HG02981 (cell line): ENCODE measurements around the gene TSPAN12.
A peak's percentile ranks its signal among the peaks of the same experiment; 100 is the strongest.
"Not testable (repeated sequence)": the region's sequence is repeated elsewhere in the genome, so short reads cannot be mapped to it uniquely, and the experiment has no call there.

Experiments
- ATAC-seq: cut with Tn5 transposase; IDR thresholded peaks from one replicate; pipeline ENCODE4 v1.9.1; 2021; ENCODE audit warnings: mild to moderate bottlenecking, moderate library complexity; ENCODE audit not compliant: unreplicated experiment

Gene TSPAN12

DNA sequence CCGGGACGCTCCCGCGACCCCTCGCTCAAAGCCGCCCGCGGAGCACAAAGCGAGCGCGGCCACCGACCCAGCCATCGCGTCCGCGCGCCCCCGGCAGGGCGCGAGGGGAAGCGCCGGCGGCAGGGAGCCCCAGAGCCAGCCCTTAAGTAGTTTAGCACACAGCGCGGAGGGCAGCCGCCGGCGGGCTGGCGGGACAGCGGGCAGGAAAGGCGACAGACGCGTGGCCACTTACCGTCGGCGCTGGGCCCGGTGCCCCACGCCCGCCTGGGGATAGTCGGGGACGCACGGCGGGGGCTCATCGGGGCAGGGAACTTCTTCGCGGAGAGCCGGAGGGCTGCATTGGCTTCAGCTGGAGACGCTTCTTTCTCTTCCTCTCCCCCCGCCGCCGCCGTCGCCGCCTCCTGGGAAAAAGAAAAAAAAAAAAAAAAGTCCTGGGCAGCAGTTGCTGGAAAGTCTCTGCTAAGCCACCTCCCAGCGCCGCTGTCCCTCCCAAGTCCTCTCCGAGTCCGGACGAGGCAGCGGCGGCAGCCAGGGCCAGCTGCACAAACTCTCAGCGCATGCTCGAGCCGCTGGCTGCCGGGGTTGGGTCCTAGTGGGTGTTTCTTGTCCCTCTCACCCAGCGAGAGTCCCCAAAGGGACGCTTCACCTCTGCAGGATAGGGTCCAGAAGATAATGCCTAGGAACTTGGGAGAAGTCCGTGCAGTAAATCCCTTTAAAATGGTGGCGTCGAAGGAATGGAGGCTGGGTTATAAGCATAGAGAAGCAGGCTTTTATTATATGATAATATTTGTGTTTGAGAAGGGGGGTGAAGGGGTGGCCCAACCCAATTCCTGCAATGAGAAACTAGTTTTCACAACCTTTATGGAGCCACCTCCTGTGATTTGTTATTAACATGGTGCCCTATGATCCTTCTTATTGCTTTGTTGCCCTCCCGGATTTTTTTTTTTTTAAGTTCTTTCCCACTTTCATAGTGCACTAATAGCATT, at the start of gene TSPAN12:
TSPAN12 (minus strand) TSS at position 557 of the 986 bp plus-strand sequence. CDS start 1,381 bp downstream, outside the sequence.
- peak; percentile 76 for ATAC-seq

- ATAC-seq: peak; percentile 72
Measured at GRCh38 chr7:120898715-120899499, 41.0 kb upstream of the TSPAN12 start.

GRCh38 chr7:120895253-120895652, 37.3 kb upstream of the TSPAN12 start:
- ATAC-seq: not testable (repeated sequence)

DNA sequence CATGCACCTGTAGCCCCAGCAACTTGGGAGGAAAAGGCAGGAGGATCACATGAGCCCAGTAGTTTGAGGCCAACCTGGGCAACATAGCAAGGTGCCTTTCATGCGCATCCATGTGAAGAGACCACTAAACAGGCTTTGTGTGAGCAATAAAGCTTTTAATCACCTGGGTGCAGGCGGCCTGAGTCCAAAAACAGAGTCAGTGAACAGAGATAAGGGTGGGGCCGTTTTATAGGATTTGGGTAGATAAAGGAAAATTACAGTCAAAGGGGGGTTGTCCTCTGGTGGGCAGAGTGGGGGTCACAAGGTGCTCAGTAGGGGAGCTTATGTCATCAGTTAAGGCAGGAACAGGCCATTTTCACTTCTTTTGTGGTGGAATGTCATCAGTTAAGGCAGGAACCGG, 27.7 kb upstream of the TSPAN12 start:
- not testable (repeated sequence) for ATAC-seq

- no peak for ATAC-seq
Measured at GRCh38 chr7:120877701-120878100, 19.8 kb upstream of the TSPAN12 start.

DNA sequence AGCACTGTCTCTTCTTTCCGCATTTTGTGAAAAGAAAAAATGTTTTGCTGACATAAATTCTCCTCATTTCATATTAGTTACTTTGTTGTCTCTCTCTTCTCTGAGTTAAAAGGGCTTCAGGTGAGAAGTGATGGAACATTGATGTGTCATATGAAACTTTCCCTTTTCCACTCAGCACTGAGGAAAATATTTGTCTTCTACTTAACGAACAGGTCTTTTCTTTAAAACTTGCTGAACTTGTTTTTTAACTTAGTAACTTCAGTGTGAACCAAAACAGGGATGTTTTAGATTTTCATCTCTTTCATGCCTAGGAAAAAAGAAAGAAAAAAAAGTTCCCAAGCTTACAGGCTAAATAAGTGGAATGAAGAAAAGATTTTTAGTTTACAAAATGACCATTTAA, 19.0 kb upstream of the TSPAN12 start:
- ATAC-seq: no peak

- ATAC-seq: no peak
Measured at GRCh38 chr7:120874722-120875121, 16.8 kb upstream of the TSPAN12 start.

- no peak for ATAC-seq
Measured at GRCh38 chr7:120874016-120874415, 16.1 kb upstream of the TSPAN12 start.

- no peak for ATAC-seq
Measured at GRCh38 chr7:120873401-120873800, 15.5 kb upstream of the TSPAN12 start.

- peak; percentile 49 for ATAC-seq
Measured at GRCh38 chr7:120869700-120870099, 11.8 kb upstream of the TSPAN12 start.

DNA sequence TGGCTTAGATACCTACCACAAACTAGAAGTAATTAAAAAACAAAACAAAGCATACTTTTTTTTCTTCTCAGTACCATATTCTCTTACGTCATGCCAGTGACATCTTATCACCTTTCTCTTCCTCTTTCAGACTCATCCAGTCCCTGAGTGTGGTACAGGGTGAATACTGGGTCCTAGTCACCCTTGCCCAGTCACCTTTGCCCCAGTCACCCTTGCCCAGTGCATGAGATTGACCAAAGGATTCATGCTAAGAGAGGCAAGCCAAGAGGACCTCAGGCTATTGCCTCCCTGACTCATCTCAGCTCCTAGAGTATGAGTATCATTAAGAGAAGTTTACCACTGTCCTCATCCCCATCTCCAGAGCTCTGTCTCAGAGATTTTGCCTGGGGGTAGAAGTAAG, 10.0 kb upstream of the TSPAN12 start:
- ATAC-seq: peak; percentile 54

DNA sequence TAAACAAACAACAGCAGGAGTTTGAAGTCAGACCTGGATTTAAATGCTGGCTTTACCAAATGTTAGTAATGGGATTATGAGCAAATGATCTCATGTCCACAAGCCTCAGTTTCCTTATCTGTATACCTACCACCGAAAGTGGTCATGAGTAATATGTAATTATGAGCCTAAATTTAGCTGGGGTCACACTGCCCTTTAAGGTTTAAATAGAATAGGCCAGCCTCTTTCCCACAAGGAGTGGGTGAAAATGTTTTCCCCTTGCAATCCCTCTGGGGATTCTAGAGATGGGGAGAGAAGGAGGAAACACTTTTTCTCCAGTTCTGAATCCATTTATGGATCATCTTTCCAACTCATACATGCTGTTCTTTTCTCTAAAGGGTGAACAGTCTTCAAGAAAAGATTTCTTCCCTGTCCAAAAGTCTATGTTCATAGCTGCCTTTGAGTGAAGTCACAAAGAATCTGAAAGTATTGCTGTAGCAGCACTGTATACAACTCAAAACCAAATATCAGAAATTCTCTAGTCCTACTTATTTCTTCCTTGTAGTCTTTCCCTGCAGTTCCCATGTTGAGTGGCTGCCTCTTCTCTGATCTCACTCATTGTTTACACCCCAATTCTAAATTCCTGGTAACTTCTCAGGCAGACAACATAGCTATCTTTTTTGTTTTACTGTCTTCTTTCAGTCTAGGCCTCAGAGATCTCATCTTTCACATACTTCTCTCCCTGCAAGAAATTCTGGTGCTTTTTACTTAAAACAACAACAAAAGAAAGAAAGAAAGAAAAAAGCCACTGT, 7.4 kb upstream of the TSPAN12 start:
- ATAC-seq: no peak

GRCh38 chr7:120864141-120864900, 6.4 kb upstream of the TSPAN12 start:
- ATAC-seq: no peak

GRCh38 chr7:120862987-120863590, 5.1 kb upstream of the TSPAN12 start:
- no peak for ATAC-seq

- no peak for ATAC-seq
Measured at GRCh38 chr7:120860156-120860555, 2.2 kb upstream of the TSPAN12 start.

DNA sequence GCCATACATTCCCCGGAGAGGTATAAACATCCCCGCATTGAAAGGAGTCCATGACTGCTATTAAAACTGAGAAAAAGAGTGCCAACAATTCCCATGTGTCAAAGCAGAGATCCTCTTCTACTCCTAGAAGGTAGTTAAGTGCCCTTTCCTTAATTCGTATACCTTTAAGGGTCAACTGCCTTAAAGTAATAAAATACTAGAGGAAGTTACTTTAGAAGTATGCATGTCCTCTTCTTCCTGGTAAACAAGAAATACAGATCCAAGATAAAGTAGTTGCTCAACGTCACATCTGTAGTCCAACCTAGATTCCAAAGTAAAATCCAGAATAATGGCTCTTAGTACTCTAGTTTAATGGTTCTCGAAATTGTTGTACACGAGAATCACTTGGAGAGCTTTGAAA, 1.5 kb upstream of the TSPAN12 start:
- no peak for ATAC-seq

DNA sequence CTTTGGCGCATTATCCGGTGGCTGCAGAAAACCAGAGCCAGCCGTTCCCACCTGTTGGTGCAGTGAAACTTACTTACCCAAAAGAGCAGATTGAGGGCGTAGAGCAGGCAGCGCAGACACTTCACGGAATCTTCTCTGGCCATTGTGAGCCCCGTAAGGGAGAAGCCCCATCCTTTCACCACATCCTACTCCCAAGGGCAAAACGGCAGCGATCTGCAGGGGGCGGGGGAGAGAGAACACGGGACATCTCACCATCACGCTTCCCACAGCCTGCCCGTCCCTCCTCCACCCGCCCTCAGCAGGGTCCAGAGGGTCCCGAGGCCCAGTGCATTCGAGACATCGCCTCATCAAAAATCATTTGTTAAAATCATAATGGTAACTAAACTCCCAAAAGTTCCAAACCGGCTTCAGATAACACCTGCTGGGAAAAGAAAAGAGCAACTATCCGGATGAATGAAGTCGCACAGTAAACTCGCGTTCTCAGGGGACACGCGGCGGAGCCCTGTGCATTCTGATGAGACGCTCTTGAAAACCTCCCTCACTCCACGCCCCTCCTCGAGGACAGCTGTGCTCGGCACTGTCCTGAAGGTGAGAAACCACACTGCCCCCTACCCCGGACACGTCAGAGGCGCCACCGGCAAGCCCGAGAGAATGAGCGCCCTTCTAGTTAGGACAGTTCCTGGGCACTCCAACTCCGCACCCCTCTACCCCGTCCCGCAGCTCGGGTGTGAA, 1.2 kb downstream of the TSPAN12 start:
- peak; percentile 73 for ATAC-seq

GRCh38 chr7:120856198-120856597, 1.7 kb downstream of the TSPAN12 start:
- ATAC-seq: no peak

- no peak for ATAC-seq
Measured at GRCh38 chr7:120852700-120853099, 5.2 kb downstream of the TSPAN12 start.
